Neural cell (in vitro differentiated cells): ENCODE data around the gene SNRNP25. TPM values are rescaled to one million over a fixed set of nuclear protein-coding genes. Genes with fewer than 3 reads are reported as not detected.

Experiments
- H2AFZ ChIP-seq: fragments of 200-600, 300-800 bp; sonication (generic), shearing (Covaris generic); 2 replicates; pipeline ENCODE4 v1.6.0; 2014; ENCODE audit warnings: low read depth, mild to moderate bottlenecking, antibody characterized with exemption, low read length, moderate library complexity
- H3F3A ChIP-seq: fragments of 200-600 bp; shearing (Covaris generic); 2 replicates; pipeline ENCODE4 v1.6.1; 2016; ENCODE audit warnings: mild to moderate bottlenecking, moderate library complexity, mixed read lengths, antibody characterized with exemption, low read length; ENCODE audit not compliant: insufficient read depth, poor library complexity, severe bottlenecking
- H3K27ac ChIP-seq: fragments of 200-600, 300-800 bp; sonication (generic), shearing (Covaris generic); 2 replicates; pipeline ENCODE4 v1.5.1; 2014; ENCODE audit warnings: mild to moderate bottlenecking, low read length, moderate library complexity
- H3K27me3 ChIP-seq: fragments of 300-800, 200-600 bp; sonication (generic), shearing (Covaris generic); 2 replicates; pipeline ENCODE4 v1.6.0; 2014; ENCODE audit warnings: mild to moderate bottlenecking, low read depth, low read length, moderate library complexity; ENCODE audit not compliant: insufficient read depth
- H3K36me3 ChIP-seq: fragments of 300-800, 200-600 bp; sonication (generic), shearing (Covaris generic); 2 replicates; pipeline ENCODE4 v1.5.1; 2014; ENCODE audit warnings: mild to moderate bottlenecking, antibody characterized with exemption, low read length, moderate library complexity; ENCODE audit not compliant: insufficient read depth
- H3K4me2 ChIP-seq: fragments of 300-800, 200-600 bp; sonication (generic), shearing (Covaris generic); 2 replicates; pipeline ENCODE4 v1.6.0; 2014; ENCODE audit warnings: mild to moderate bottlenecking, low read length
- H3K4me3 ChIP-seq: fragments of 300-800, 200-600 bp; sonication (generic), shearing (Covaris generic); 2 replicates; pipeline ENCODE4 v1.5.1; 2014; ENCODE audit warnings: mild to moderate bottlenecking, low read length, moderate library complexity
- H3K79me2 ChIP-seq: fragments of 200-600 bp; shearing (Covaris generic); replicated peaks from 2 replicates; pipeline ENCODE4 v1.6.0; 2014; ENCODE audit warnings: mild to moderate bottlenecking, low read length, moderate library complexity; ENCODE audit not compliant: insufficient read depth
- H3K9ac ChIP-seq: fragments of 300-800, 200-600 bp; sonication (generic), shearing (Covaris generic); 2 replicates; pipeline ENCODE4 v1.6.1; 2016; ENCODE audit warnings: mild to moderate bottlenecking, low read length, mixed read lengths
- H3K9me2 ChIP-seq: fragments of 200-600 bp; shearing (Covaris generic); 2 replicates; pipeline ENCODE4 v1.6.1; 2016; ENCODE audit warnings: mild to moderate bottlenecking, low read length, mixed read lengths; ENCODE audit not compliant: insufficient read depth
- H3K9me3 ChIP-seq: fragments of 200-600, 300-800 bp; sonication (generic), shearing (Covaris generic); 2 replicates; pipeline ENCODE4 v1.6.1; 2016; ENCODE audit warnings: mild to moderate bottlenecking, mixed run types, low read length, moderate library complexity, mixed read lengths
- H4K20me1 ChIP-seq: fragments of 200-600 bp; shearing (Covaris generic); 2 replicates; pipeline ENCODE4 v1.6.1; 2016; ENCODE audit warnings: mild to moderate bottlenecking, mixed run types; ENCODE audit not compliant: insufficient read depth
- EP300 ChIP-seq: fragments of 450-650 bp; conservative IDR thresholded peaks from 2 replicates; pipeline ENCODE4 v1.6.1; 2014; ENCODE audit warnings: antibody characterized with exemption, mild to moderate bottlenecking, moderate library complexity; ENCODE audit not compliant: poor library complexity, severe bottlenecking
- EZH2 ChIP-seq: fragments of 200-600, 300-800 bp; shearing (Covaris generic), sonication (generic); IDR thresholded peaks from 2 replicates; pipeline ENCODE4 v1.6.1; 2014; ENCODE audit warnings: antibody characterized with exemption, low read length, borderline replicate concordance, mild to moderate bottlenecking; ENCODE audit not compliant: insufficient read depth, poor library complexity, severe bottlenecking
- MXI1 ChIP-seq: fragments of 450-650 bp; conservative IDR thresholded peaks from 2 replicates; pipeline ENCODE4 v1.6.1; 2014; ENCODE audit warnings: antibody characterized with exemption, mild to moderate bottlenecking; ENCODE audit not compliant: poor library complexity, severe bottlenecking
- POLR2AphosphoS5 ChIP-seq: IDR thresholded peaks from 2 replicates; pipeline ENCODE4 v1.6.1; 2012
- RAD21 ChIP-seq: fragments of 450-650 bp; conservative IDR thresholded peaks from 2 replicates; pipeline ENCODE4 v1.6.1; 2014; ENCODE audit warnings: antibody characterized with exemption, mild to moderate bottlenecking, moderate library complexity
- SMC3 ChIP-seq: fragments of 450-650 bp; conservative IDR thresholded peaks from 2 replicates; pipeline ENCODE4 v1.6.1; 2014; ENCODE audit warnings: antibody characterized with exemption, mild to moderate bottlenecking, moderate library complexity; ENCODE audit not compliant: poor library complexity
- TAF1 ChIP-seq: IDR thresholded peaks from 2 replicates; pipeline ENCODE4 v1.6.1; 2012; ENCODE audit warnings: low read depth
- polyA plus RNA-seq: library from polyadenylated mRNA; depleted of rRNA; stranded (reverse); fragments of >200 nt; gene quantifications from 2 replicates; pipeline ENCODE4 v1.2.3, GENCODE V29; 2014
- TF ChIP-seq, protein P1 (sequence below): fragments of 450-650 bp; IDR thresholded peaks from 2 replicates; pipeline ENCODE4 v1.5.1; 2014; ENCODE audit warnings: antibody characterized with exemption, mild to moderate bottlenecking, moderate library complexity; ENCODE audit not compliant: poor library complexity, severe bottlenecking

The SNRNP25 gene
- polyA plus RNA-seq, 1 donor from 2014 or later, result 46.4 TPM

DNA sequence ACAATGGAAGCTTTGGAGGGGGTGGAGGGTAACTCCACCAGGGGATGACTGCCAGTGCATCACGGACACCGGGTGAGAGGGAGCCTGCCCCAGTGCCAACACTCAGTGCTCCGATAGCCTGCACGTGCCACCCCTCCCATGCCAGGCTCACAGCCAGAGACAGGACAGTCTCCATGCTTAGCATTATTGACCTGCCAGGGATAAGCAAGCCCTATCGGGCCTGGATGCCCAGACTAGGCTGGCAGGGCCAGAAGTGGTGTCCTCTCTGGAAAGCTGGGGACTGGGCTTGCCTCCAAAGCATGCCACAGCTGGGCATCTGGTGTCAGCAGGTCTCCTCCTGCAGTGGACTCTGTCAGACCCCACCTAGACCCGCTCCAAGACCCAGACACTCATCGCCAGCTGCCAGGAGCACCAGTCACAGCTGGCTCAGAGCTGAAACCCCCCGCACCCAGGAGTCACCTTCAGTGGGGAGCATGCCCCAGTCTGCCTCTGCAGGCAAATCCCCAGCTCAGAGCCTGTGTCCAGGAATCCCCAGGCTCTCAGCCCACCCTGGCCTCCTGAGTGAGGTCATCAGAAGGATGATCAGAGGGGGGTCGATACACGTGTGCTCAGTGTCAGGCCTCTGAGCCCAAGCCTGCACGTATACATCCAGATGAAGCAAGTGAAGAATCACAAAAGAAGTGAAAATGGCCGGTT, 20.6 kb downstream of the SNRNP25 start:
- no peak overlapping the region for H3K9ac ChIP-seq
- TF ChIP-seq, protein P1, sequence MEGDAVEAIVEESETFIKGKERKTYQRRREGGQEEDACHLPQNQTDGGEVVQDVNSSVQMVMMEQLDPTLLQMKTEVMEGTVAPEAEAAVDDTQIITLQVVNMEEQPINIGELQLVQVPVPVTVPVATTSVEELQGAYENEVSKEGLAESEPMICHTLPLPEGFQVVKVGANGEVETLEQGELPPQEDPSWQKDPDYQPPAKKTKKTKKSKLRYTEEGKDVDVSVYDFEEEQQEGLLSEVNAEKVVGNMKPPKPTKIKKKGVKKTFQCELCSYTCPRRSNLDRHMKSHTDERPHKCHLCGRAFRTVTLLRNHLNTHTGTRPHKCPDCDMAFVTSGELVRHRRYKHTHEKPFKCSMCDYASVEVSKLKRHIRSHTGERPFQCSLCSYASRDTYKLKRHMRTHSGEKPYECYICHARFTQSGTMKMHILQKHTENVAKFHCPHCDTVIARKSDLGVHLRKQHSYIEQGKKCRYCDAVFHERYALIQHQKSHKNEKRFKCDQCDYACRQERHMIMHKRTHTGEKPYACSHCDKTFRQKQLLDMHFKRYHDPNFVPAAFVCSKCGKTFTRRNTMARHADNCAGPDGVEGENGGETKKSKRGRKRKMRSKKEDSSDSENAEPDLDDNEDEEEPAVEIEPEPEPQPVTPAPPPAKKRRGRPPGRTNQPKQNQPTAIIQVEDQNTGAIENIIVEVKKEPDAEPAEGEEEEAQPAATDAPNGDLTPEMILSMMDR, result no peak
- TF ChIP-seq RAD21, result no peak
- no peak for TF ChIP-seq EZH2
- no peak for TF ChIP-seq SMC3
- TF ChIP-seq MXI1, result no peak
- TF ChIP-seq TAF1, result no peak
- no peaks in the 10 kb centered on the region for H3K79me2 ChIP-seq
- no peaks in the 10 kb centered on the region for H3K36me3 ChIP-seq
- H3K9me3 ChIP-seq, result no peaks in the 10 kb centered on the region
- no peak overlapping the region for H3K4me2 ChIP-seq
- H2AFZ ChIP-seq, result no peak overlapping the region
- no peaks in the 10 kb centered on the region for H3K9me2 ChIP-seq
- no peaks in the 10 kb centered on the region for H3F3A ChIP-seq
- H3K27ac ChIP-seq, result no peak overlapping the region
- H3K4me3 ChIP-seq, result no peak overlapping the region
- peaks cover 22% of the 10 kb centered on the region for H3K27me3 ChIP-seq
- H4K20me1 ChIP-seq, result no peaks in the 10 kb centered on the region

DNA sequence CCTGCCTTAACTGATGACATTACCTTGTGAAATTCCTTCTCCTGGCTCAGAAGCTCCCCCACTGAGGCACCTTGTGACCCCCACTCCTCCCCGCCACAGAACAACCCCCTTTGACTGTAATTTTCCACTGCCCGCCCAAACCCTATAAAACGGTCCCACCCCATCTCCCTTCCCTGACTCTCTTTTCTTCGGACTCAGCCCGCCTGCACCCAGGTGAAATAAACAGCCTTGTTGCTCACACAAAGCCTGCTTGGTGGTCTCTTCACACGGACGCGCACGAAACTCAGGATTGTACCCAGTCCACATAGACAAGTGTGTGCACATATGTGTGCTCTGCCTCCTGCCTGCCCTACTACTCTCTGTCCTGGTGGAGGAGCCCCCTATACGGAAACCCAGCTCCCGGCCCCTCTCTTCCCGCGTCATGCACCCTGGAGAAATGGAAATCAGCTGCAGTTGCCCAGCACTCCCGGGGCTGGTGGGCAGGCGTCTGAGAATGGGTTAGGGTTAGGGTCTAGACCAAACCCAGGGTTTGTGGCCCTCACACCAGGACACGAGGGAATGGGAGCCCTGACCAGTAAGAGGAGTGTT, 21.2 kb downstream of the SNRNP25 start:
- Histone ChIP-seq H3K9ac (no peak overlapping the region), H3K27ac (no peak overlapping the region), H3K9me2 (no peaks in the 10 kb centered on the region), H4K20me1 (no peaks in the 10 kb centered on the region), H3K27me3 (peaks cover 22% of the 10 kb centered on the region), H3K79me2 (no peaks in the 10 kb centered on the region), H3K9me3 (no peaks in the 10 kb centered on the region), H2AFZ (no peak overlapping the region), H3F3A (no peaks in the 10 kb centered on the region), H3K4me2 (no peak overlapping the region), H3K4me3 (no peak overlapping the region), H3K36me3 (no peaks in the 10 kb centered on the region)
- TF ChIP-seq EZH2, result no peak
- TF ChIP-seq EP300, result no peak
- no peak for TF ChIP-seq POLR2AphosphoS5
- no peak for TF ChIP-seq RAD21
- no peak for TF ChIP-seq SMC3

DNA sequence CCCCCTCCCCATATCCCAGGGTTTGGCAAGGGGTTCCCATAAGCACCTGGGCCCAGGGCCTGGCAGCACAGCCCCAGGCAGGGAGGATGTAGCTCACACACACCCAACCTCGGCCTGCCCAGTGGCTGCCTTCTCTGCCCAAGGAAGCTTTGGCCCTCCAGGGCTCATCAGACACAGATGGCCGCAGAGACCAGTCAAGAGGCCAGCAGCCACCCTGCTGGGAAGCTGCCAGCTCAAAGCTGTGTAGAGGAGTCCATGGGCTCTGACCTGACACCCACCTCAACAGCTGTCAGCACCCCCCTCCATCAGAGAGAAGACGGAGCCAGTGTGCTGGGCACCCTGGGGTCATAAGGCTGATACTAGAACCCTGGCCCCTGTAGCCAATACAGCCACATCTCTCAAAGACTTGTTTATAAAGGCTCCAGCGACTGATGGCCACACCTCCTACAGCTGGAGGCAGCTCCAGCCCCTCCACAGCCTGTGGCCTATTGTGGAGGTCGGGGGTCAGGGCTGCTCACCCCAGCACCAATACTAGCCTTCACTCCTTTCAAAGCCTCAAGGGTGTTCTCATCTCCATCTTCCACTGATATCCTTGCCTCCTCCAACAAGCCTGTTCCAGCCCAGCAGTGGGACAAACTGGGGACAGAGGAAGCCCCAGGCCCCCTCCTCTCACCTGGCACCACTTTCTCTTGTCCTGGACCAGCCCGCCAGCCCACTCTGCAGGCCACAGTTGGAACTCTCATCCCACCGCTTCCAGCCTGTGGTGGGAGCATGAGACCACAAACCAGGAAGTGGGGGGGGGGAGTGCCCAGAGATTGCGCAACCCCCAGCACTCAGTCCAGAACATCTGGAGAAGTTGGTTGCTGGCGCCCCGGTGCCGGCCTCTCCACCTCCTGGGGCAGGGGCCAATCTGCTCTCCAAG, 22.2 kb downstream of the SNRNP25 start:
- Histone ChIP-seq H3K36me3 (no peaks in the 10 kb centered on the region), H3F3A (no peaks in the 10 kb centered on the region), H3K9me3 (no peaks in the 10 kb centered on the region), H3K27ac (no peak overlapping the region), H4K20me1 (no peaks in the 10 kb centered on the region), H3K27me3 (peaks cover 21% of the 10 kb centered on the region), H3K4me2 (no peak overlapping the region), H3K4me3 (no peak overlapping the region), H3K9ac (no peak overlapping the region), H3K79me2 (no peaks in the 10 kb centered on the region), H2AFZ (no peak overlapping the region), H3K9me2 (no peaks in the 10 kb centered on the region)
- no peak for TF ChIP-seq EZH2
- TF ChIP-seq, protein P1, result no peak
- TF ChIP-seq RAD21, result no peak
- no peak for TF ChIP-seq SMC3
